Lower lobe of right lung (tissue), 2 donors: ENCODE measurements around the gene TMEM131. TPM values are rescaled to one million over a fixed set of nuclear protein-coding genes. Genes with fewer than 3 reads are reported as not detected.
"Not testable (repeated sequence)": the region's sequence is repeated elsewhere in the genome, so short reads cannot be mapped to it uniquely, and the experiment has no call there.

Source experiments
- ATAC-seq, 2 donors: fragments of 200-7000 bp; cut with Tn5 transposase; one replicate each; pipeline ENCODE4 v1.9.1; 2020 to 2022; ENCODE audit warnings: mild to moderate bottlenecking in 2 of 2, moderate library complexity in 2 of 2
- DNase-seq: peaks from one replicate; pipeline ENCODE4 v3.0.0-alpha.2; 2020
- H3K27ac ChIP-seq: fragments of 200-600 bp; one replicate; pipeline ENCODE4 v1.8.0; 2022
- H3K27me3 ChIP-seq: fragments of 200-600 bp; one replicate; pipeline ENCODE4 v1.8.0; 2022; ENCODE audit warnings: low read depth
- H3K36me3 ChIP-seq: fragments of 200-600 bp; one replicate; pipeline ENCODE4 v1.8.0; 2022; ENCODE audit warnings: mild to moderate bottlenecking
- H3K4me1 ChIP-seq: fragments of 200-600 bp; one replicate; pipeline ENCODE4 v1.8.0; 2022
- H3K4me3 ChIP-seq: fragments of 200-600 bp; one replicate; pipeline ENCODE4 v1.8.0; 2022; ENCODE audit warnings: mild to moderate bottlenecking
- H3K9me3 ChIP-seq: fragments of 200-600 bp; one replicate; pipeline ENCODE4 v1.8.0; 2022
- intact Hi-C: fragments of 100-400 bp; cut with DNase I; formaldehyde crosslinking; loops from one replicate; pipeline ENCODE4 v1.11.0; 2022
- total RNA-seq: library from RNA; stranded (reverse); fragmentation: NEBNext Ultra II Directional; extraction: Animal tissue kit (Norgen Biotek cat#: 25700); gene quantifications from one replicate; pipeline ENCODE4 v1.2.1, GENCODE V29; 2021
- TF ChIP-seq, protein P1 (sequence below): fragments of 200-600 bp; IDR thresholded peaks from one replicate; pipeline ENCODE4 v1.8.0; 2022; ENCODE audit warnings: antibody characterized with exemption, mild to moderate bottlenecking
- donor health status: DM: no; HTN: yes; CAD: no; lungs with severe emphysema.

Gene TMEM131
- total RNA-seq, 1 donor from 2014 or later, result 42.2 TPM

DNA sequence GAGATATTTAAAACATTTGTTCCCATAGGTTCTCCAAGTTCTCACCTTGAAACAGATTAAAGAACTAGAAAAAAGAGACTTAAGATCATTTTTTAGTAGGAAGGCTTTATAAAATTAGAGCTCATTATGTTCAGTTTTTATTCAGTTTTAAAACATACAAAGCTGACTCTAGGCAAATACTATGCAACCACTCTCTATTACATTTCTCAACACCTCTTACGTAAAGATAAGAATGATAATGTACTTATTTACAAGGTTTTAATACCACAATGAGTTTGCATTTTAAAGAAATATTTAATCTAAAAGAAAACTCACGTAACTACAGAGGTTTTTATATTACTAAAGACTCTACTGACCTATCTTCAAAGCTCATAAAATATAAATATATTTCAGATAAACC, 68.8 kb downstream of the TMEM131 start:
- H3K27ac ChIP-seq, result no peak overlapping the region
- TF ChIP-seq, protein P1, sequence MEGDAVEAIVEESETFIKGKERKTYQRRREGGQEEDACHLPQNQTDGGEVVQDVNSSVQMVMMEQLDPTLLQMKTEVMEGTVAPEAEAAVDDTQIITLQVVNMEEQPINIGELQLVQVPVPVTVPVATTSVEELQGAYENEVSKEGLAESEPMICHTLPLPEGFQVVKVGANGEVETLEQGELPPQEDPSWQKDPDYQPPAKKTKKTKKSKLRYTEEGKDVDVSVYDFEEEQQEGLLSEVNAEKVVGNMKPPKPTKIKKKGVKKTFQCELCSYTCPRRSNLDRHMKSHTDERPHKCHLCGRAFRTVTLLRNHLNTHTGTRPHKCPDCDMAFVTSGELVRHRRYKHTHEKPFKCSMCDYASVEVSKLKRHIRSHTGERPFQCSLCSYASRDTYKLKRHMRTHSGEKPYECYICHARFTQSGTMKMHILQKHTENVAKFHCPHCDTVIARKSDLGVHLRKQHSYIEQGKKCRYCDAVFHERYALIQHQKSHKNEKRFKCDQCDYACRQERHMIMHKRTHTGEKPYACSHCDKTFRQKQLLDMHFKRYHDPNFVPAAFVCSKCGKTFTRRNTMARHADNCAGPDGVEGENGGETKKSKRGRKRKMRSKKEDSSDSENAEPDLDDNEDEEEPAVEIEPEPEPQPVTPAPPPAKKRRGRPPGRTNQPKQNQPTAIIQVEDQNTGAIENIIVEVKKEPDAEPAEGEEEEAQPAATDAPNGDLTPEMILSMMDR, result no peak
- DNase-seq (no peak), ATAC-seq (no peak)
- peaks cover 30% of the 10 kb centered on the region for H3K4me1 ChIP-seq
- no peaks in the 10 kb centered on the region for H3K9me3 ChIP-seq
- H3K27me3 ChIP-seq, result no peaks in the 10 kb centered on the region
- peaks cover 18% of the 10 kb centered on the region for H3K36me3 ChIP-seq
- intact Hi-C loops, result no loop called here
- no peak overlapping the region for H3K4me3 ChIP-seq

DNA sequence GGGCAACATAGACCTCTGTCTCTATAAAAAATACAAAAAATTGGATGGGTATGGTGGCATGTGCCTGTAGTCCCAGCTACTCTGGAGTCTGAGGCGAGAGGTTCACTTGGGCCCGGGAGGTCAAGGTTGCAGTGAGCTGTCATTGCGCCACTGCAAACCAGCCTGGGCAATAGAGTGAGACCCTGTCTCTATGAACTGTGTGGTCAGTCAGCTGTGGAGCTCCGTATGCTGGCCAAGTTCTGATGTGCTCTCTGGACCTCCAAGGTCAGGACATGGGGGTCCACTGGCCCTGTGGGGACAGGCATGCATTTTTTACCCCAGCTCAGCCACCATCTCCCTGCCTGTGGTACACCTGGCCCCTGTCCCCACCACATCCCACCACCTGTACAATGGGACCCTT, 71.6 kb downstream of the TMEM131 start:
- Histone ChIP-seq H3K27me3 (no peaks in the 10 kb centered on the region), H3K9me3 (no peaks in the 10 kb centered on the region), H3K4me1 (peaks cover 7% of the 10 kb centered on the region), H3K36me3 (peaks cover 18% of the 10 kb centered on the region), H3K4me3 (no peak overlapping the region), H3K27ac (no peak overlapping the region)
- no peak for ATAC-seq
- intact Hi-C loops, result no loop called here
- TF ChIP-seq, protein P1, result no peak
- no peak for DNase-seq

DNA sequence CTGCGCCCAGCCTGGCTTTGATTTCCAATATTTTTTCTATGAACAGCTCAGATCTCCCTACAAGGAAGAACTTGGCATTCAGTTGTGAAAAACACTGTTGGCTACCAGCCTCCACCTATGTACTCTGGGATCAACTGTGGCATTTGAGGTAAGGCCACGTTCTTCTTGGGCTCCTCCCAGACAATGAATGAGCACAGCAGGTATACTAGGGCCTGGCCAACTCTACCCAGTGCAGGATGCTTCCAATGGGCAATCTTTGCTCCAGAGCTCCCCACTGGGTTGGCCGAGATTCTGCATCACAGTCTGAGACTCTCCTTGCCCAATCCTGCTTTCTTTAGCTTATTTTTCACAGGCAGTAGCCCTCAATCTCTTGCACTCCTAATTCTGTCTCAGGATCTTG, 75.9 kb downstream of the TMEM131 start:
- ATAC-seq, result no peak
- TF ChIP-seq, protein P1, result no peak
- intact Hi-C loops, result no loop called here
- H3K4me1 ChIP-seq, result no peaks in the 10 kb centered on the region
- DNase-seq, result no peak
- H3K4me3 ChIP-seq, result no peak overlapping the region
- no peak overlapping the region for H3K27ac ChIP-seq
- no peaks in the 10 kb centered on the region for H3K9me3 ChIP-seq
- H3K27me3 ChIP-seq, result no peaks in the 10 kb centered on the region
- peaks cover 13% of the 10 kb centered on the region for H3K36me3 ChIP-seq

DNA sequence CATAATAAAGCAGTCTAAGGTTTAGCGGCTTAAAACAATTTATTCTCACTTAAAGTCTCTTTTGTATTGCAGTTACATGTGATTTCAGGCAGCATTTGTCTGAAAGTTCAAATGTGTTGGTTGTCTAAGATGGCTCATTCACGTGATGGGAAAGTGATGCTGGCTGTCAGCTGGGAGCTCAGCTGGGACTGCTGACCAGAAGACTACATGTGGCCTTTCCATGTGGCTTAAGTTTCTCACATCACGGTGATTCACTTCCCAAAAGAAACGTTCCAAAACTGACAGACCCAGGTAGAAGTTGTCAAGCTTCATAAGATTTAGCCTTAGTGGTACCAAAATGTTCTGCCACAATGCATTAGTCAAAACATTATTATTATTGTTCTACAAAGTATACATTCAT, 76.9 kb downstream of the TMEM131 start:
- no peak for ATAC-seq
- no peak for DNase-seq
- Histone ChIP-seq H3K4me1 (no peaks in the 10 kb centered on the region), H3K27me3 (no peaks in the 10 kb centered on the region), H3K36me3 (peaks cover 5% of the 10 kb centered on the region), H3K4me3 (no peak overlapping the region), H3K27ac (no peak overlapping the region), H3K9me3 (no peaks in the 10 kb centered on the region)
- intact Hi-C loops, result no loop called here
- TF ChIP-seq, protein P1, result no peak

DNA sequence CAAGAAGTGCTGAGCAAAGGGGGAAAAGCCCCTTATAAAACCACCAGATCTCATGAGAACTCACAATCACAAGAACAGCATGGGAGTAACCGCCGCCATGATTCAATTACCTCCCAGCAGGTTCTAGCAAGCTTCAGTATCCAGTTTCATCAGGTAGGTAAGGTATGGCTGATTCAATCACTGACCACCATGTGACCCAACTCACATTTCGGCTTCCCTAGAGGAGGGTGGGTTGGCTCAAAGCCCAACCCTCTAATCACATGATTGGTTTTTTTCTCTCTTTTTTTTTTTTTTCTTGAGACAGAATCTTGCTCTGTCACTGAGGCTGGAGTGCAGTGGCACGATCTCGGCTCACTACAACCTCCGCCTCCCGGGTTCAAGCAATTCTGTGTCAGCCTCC, 78.1 kb downstream of the TMEM131 start:
- ATAC-seq, H3K4me1 ChIP-seq, H3K27ac ChIP-seq, H3K4me3 ChIP-seq, H3K36me3 ChIP-seq, H3K9me3 ChIP-seq, H3K27me3 ChIP-seq, intact Hi-C loops, DNase-seq: not testable (repeated sequence)

DNA sequence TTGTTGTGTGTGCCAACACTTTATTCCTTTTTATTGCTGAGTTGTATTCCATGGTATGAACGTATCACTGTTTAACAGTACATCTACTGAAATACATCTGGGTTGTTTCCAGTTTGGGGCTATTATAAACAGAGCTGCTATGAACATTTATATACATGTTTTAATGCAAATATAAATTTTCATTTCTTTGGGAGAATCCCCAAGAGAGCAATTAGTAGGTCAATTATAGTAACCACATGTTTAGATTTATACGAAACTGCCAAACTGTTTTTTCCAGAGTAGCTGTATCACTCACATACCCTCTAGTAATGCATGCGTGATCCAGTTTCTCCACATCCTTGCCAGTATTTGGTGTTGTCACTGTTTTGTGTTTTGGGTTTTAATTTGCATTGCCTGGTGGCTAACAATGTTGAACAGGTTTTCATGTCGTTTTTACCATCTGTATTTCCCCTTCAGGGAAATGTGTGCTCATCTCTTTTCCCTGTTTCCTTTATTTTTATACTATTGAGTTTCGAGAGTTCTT, 81.0 kb downstream of the TMEM131 start:
- DNase-seq (no peak), ATAC-seq (no peak)
- Histone ChIP-seq H3K27me3 (no peaks in the 10 kb centered on the region), H3K27ac (no peak overlapping the region), H3K4me1 (peaks cover 13% of the 10 kb centered on the region), H3K36me3 (no peaks in the 10 kb centered on the region), H3K4me3 (no peak overlapping the region), H3K9me3 (no peaks in the 10 kb centered on the region)
- intact Hi-C loops, result no loop called here
- TF ChIP-seq, protein P1, result no peak
